Gastrocnemius medialis (tissue), 4 donors: ENCODE results near the gene USP44.

Experiments used
- CTCF ChIP-seq, 5 experiments: fragments of 450-650 bp in 3 of 5; fragments of 200-600 bp in 2 of 5; sonication (generic) in 2 of 5; IDR thresholded peaks in 4 of 5; conservative IDR thresholded peaks in 1 of 5; 1 replicate in 4 of 5; 2 replicates in 1 of 5; pipeline ENCODE4 v1.5.1; 2016 to 2019; ENCODE audit warnings: antibody characterized with exemption in 5 of 5, mild to moderate bottlenecking in 3 of 5, moderate library complexity in 3 of 5
- POLR2A ChIP-seq, 2 donors: fragments of 450-650 bp; IDR thresholded peaks; one replicate each; pipeline ENCODE4 v1.6.1; 2017; ENCODE audit warnings: antibody characterized with exemption in 2 of 2, mild to moderate bottlenecking in 2 of 2, moderate library complexity in 2 of 2

- TF ChIP-seq CTCF (IDR thresholded peaks at IDR 0.05 in 4 of 5, conservative IDR thresholded peaks at IDR 0.05 in 1 of 5) (no peak), POLR2A (IDR thresholded peaks at IDR 0.05) (no peak)
Measured at GRCh38 chr12:95520816-95521215, 30.5 kb downstream of the USP44 start.
